Mucosa of rectum (tissue), 2 donors: Measurements from ENCODE around the gene USP36.

Experiments used
- H3K27ac ChIP-seq, 2 donors: one replicate each; pipeline ENCODE4 v1.7.0; 2013; ENCODE audit warnings: inconsistent platforms in 2 of 2, low read depth in 2 of 2, low read length in 2 of 2
- H3K27me3 ChIP-seq, 2 donors: one replicate each; pipeline ENCODE4 v1.7.0; 2013; ENCODE audit warnings: low read length in 2 of 2; ENCODE audit not compliant: control insufficient read depth in 2 of 2, insufficient read depth in 2 of 2
- H3K36me3 ChIP-seq, 2 donors: one replicate each; pipeline ENCODE4 v1.7.0; 2013; ENCODE audit warnings: low read length in 2 of 2; ENCODE audit not compliant: control insufficient read depth in 2 of 2, insufficient read depth in 2 of 2
- H3K4me1 ChIP-seq, 2 donors: one replicate each; pipeline ENCODE4 v1.7.0; 2013; ENCODE audit warnings: low read length in 2 of 2, mild to moderate bottlenecking in 1 of 2; ENCODE audit not compliant: control insufficient read depth in 2 of 2, insufficient read depth in 2 of 2
- H3K4me3 ChIP-seq, 2 donors: one replicate each; pipeline ENCODE4 v1.7.0; 2013; ENCODE audit warnings: low read length in 2 of 2
- H3K9ac ChIP-seq, 2 donors: one replicate each; pipeline ENCODE4 v1.7.0; 2013; ENCODE audit warnings: low read length in 2 of 2, low read depth in 1 of 2, mild to moderate bottlenecking in 1 of 2
- H3K9me3 ChIP-seq, 2 donors: one replicate each; pipeline ENCODE4 v1.7.0; 2013; ENCODE audit warnings: low read length in 2 of 2; ENCODE audit not compliant: control insufficient read depth in 2 of 2
- donor health status: healthy.
- donor health status: Normal muscosa, but diverticular disease.

USP36 gene

DNA sequence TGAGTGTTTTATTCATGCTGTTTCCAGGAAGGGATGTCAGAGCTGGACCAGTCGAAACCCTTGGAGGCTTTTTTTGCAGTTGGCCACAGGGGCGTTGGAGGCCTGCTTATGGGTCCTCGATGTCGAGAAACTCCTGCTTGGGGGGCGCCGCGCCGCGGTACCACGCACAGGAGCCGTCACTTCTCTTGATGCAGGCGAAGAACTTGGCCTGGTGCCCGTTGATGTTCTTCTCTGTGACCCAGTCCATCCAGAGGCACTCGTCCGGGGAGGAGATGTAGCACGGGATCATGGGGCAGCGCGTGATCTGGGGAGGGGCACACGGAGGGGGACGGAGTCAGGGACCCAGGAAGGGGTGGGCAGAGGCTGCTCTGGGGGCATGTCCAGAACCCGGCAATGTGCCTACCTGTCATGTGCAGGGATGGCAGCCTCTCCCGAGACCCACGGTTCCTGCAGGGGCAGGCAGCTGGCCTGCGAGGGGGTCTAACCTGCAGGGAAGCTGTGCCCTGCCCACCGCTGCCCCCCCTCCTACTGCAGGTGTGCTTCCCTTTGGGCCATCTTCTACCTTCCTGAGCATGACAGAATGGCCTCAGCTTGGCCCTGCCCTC, 15.0 kb upstream of the USP36 start:
- no peaks in the 10 kb centered on the region for H3K27me3 ChIP-seq
- H3K9ac ChIP-seq, result no peak overlapping the region
- peaks cover 0 to 5% of the 10 kb centered on the region in 2 donors for H3K4me1 ChIP-seq
- H3K4me3 ChIP-seq, result no peak overlapping the region
- H3K9me3 ChIP-seq, result no peaks in the 10 kb centered on the region
- H3K36me3 ChIP-seq, result peaks cover 0 to 11% of the 10 kb centered on the region in 2 donors
- no peak overlapping the region for H3K27ac ChIP-seq

DNA sequence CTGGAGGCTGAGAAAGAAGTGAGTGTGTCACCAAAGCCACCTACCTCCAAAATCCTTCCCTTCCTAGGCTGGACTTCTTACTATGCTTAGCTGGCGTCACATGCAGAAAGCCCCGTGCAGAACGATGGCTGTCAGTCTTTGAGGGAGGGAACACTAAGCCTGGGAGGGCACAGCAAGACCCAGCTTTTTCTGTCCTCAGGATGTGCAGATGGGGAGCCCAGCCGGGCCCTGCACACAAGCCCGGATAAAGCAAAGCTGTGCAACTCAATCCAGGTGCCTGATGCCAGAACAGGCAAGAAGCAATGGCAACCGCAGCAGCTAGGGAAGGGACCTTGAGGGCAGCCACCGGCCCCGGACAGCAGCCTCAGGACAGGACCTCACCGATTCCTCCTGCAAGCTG, 13.9 kb upstream of the USP36 start:
- Histone ChIP-seq H3K36me3 (peaks cover 0 to 11% of the 10 kb centered on the region in 2 donors), H3K27me3 (no peaks in the 10 kb centered on the region), H3K4me1 (peaks cover 0 to 5% of the 10 kb centered on the region in 2 donors), H3K9ac (no peak overlapping the region), H3K27ac (no peak overlapping the region), H3K9me3 (no peaks in the 10 kb centered on the region), H3K4me3 (no peak overlapping the region)

- H3K36me3 ChIP-seq, result peaks cover 0 to 11% of the 10 kb centered on the region in 2 donors
- no peak overlapping the region for H3K4me3 ChIP-seq
- no peak overlapping the region for H3K9ac ChIP-seq
- no peak overlapping the region for H3K27ac ChIP-seq
- H3K9me3 ChIP-seq, result no peaks in the 10 kb centered on the region
- no peaks in the 10 kb centered on the region for H3K27me3 ChIP-seq
- peaks cover 0 to 5% of the 10 kb centered on the region in 2 donors for H3K4me1 ChIP-seq
Observed at GRCh38 chr17:78853926-78854394, 13.3 kb upstream of the USP36 start.

DNA sequence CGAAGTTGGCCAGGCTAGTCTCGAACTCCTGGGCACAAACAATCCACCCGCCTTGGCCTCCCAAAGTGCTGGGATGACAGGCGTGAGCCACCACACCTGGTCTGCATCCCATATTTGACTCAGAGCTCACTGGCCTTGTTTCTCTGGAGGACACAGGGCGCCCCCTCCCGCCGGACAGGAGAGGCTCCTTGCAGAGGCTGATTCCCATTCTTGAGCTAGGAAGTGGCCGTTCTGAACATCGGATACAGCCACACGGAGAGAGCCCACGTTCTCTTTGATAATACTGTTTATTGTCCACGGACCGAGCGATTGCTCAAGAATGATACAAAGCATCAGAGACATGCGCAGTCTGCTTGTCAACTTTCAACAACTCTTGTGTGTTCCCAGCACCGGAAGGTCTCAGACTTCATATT, 12.1 kb upstream of the USP36 start:
- Histone ChIP-seq H3K27ac (no peak overlapping the region), H3K36me3 (peaks cover 0 to 11% of the 10 kb centered on the region in 2 donors), H3K9ac (no peak overlapping the region), H3K9me3 (no peaks in the 10 kb centered on the region), H3K27me3 (no peaks in the 10 kb centered on the region), H3K4me3 (no peak overlapping the region), H3K4me1 (peaks cover 0 to 5% of the 10 kb centered on the region in 2 donors)

- Histone ChIP-seq H3K4me3 (no peak overlapping the region), H3K27ac (no peak overlapping the region), H3K36me3 (no peaks in the 10 kb centered on the region), H3K9ac (no peak overlapping the region), H3K4me1 (peaks cover 0 to 5% of the 10 kb centered on the region in 2 donors), H3K9me3 (no peaks in the 10 kb centered on the region), H3K27me3 (no peaks in the 10 kb centered on the region)
Observed at GRCh38 chr17:78849026-78849425, 8.4 kb upstream of the USP36 start.

GRCh38 chr17:78847052-78847451, 6.4 kb upstream of the USP36 start:
- Histone ChIP-seq H3K4me1 (peaks cover 0 to 4% of the 10 kb centered on the region in 2 donors), H3K27ac (no peak overlapping the region)

GRCh38 chr17:78844301-78845005, 3.8 kb upstream of the USP36 start:
- no peaks in the 10 kb centered on the region for H3K27me3 ChIP-seq
- no peak overlapping the region for H3K27ac ChIP-seq
- H3K9me3 ChIP-seq, result no peaks in the 10 kb centered on the region
- no peak overlapping the region for H3K4me3 ChIP-seq
- H3K9ac ChIP-seq, result no peak overlapping the region
- H3K4me1 ChIP-seq, result peaks cover 12 to 13% of the 10 kb centered on the region in 2 donors
- no peaks in the 10 kb centered on the region for H3K36me3 ChIP-seq

More at GRCh38 chr17:78847052-78847451, 6.4 kb upstream of the USP36 start:
- no peak overlapping the region for H3K9ac ChIP-seq
- no peaks in the 10 kb centered on the region for H3K9me3 ChIP-seq
- H3K27me3 ChIP-seq, result no peaks in the 10 kb centered on the region
- no peaks in the 10 kb centered on the region for H3K36me3 ChIP-seq
- H3K4me3 ChIP-seq, result no peak overlapping the region

GRCh38 chr17:78842881-78843565, 2.4 kb upstream of the USP36 start:
- no peaks in the 10 kb centered on the region for H3K27me3 ChIP-seq
- no peaks in the 10 kb centered on the region for H3K9me3 ChIP-seq
- peaks cover 21 to 23% of the 10 kb centered on the region in 2 donors for H3K4me1 ChIP-seq
- no peak overlapping the region for H3K27ac ChIP-seq
- H3K4me3 ChIP-seq, result no peak overlapping the region
- no peaks in the 10 kb centered on the region for H3K36me3 ChIP-seq
- H3K9ac ChIP-seq, result no peak overlapping the region

GRCh38 chr17:78840530-78840779, 159 bp downstream of the USP36 start:
- Histone ChIP-seq H3K9ac (peak overlapping the region; percentile 89 to 96), H3K4me1 (peaks cover 21 to 23% of the 10 kb centered on the region in 2 donors), H3K27ac (peak overlapping the region; percentile 97 to 100), H3K27me3 (no peaks in the 10 kb centered on the region), H3K9me3 (no peaks in the 10 kb centered on the region), H3K4me3 (peak overlapping the region; percentile 90 to 94), H3K36me3 (peaks cover 20 to 23% of the 10 kb centered on the region in 2 donors)
